Hepatocyte (in vitro differentiated cells): ENCODE measurements around the gene EMILIN1.
A peak's percentile ranks its signal among the peaks of the same experiment; 100 is the strongest.

Experiments used
- EZH2phosphoT487 ChIP-seq: fragments of 200-600 bp; sonication (generic); IDR thresholded peaks from one replicate; pipeline ENCODE4 v1.6.1; 2018; ENCODE audit warnings: antibody characterized with exemption, mild to moderate bottlenecking, low read depth, moderate library complexity; ENCODE audit not compliant: unreplicated experiment, severe bottlenecking
- TF ChIP-seq, protein P1 (sequence below): fragments of 200-600 bp; sonication (generic); IDR thresholded peaks from 2 replicates; pipeline ENCODE4 v1.5.1; 2016; ENCODE audit warnings: antibody characterized with exemption, mild to moderate bottlenecking; ENCODE audit not compliant: poor library complexity

DNA sequence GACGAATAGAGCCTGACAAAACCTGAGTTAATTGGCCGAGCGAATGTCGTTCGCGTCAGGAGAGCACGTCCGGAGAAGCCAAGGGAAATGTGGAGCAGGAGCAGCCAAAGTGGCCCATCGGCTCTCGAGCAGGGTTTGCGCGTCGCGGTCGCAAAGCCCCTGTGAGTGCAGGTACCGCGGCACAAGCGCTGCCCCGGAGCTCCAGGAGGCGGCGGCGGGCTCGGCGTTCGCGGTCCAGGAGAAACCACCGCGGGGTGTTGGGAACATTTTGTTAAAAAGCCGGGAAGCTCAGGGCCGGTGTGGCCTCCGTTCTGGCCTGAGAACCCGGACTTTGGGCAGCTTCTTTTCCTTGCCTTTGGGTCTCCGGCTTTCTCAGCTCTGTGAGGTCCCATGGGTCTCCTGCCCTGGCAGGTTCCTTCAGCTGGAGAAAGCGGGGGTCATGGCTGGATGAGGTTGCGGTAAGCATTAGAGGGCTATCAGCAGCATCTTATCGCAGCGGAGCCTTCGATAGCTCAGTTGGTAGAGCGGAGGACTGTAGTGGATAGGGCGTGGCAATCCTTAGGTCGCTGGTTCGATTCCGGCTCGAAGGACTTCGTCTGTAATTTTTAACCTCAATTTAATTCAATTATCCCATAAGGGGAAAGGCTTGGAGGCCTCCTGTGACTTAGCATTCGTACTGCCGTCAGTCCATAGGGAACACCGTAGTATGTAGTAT lies 28.0 kb upstream of the EMILIN1 start:
- TF ChIP-seq, protein P1, sequence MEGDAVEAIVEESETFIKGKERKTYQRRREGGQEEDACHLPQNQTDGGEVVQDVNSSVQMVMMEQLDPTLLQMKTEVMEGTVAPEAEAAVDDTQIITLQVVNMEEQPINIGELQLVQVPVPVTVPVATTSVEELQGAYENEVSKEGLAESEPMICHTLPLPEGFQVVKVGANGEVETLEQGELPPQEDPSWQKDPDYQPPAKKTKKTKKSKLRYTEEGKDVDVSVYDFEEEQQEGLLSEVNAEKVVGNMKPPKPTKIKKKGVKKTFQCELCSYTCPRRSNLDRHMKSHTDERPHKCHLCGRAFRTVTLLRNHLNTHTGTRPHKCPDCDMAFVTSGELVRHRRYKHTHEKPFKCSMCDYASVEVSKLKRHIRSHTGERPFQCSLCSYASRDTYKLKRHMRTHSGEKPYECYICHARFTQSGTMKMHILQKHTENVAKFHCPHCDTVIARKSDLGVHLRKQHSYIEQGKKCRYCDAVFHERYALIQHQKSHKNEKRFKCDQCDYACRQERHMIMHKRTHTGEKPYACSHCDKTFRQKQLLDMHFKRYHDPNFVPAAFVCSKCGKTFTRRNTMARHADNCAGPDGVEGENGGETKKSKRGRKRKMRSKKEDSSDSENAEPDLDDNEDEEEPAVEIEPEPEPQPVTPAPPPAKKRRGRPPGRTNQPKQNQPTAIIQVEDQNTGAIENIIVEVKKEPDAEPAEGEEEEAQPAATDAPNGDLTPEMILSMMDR: peak; percentile 30
- no peak for TF ChIP-seq EZH2phosphoT487
